KG1 (cell line): ENCODE data around the gene JAGN1.
"Not testable (repeated sequence)": the region's sequence is repeated elsewhere in the genome, so short reads cannot be mapped to it uniquely, and the experiment has no call there.

Source experiments
- DNase-seq: peaks from one replicate; lab custom pipeline; 2025; lab: John Stamatoyannopoulos, UW

Gene JAGN1

DNA sequence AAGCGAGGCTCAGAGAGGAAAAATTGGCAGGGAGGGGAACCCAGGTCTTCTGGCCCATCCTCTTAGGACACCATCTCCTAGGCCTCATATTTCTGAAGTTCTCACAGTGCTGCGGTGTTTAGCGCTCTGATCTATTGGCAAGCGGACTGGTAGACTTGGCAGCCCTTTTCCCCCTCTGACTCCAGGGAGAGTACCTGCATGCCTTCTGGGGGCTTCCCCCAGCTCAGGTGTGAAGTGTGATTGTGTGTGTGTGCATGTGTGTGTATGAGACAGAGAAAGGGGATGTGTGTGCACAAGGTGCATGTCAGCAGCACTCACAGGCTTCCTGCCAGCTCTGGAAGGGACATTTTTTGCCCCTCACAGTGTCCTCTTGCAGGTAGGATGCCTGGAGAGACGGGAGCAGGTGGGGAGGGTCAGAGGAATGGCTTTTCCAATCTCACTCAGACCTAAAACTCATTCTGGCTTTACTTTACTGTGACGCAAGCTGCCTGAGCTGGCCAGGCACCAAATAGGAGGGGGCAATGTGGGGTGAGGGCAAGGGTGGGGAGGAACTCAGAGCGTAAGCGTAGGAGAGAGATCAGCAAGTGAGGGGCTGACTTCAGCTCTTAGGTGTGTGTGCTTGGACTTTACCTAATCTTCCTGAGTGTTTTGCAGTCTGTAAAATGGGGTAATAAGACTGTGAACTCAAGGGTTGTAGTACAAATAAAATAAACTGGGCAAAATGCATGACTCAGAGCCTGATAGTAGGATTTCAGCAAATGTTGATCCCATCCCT is 8.2 kb downstream of the JAGN1 start:
- DNase-seq = no peak

- no peak for DNase-seq
Observed at GRCh38 chr3:9899289-9899791, 8.9 kb downstream of the JAGN1 start.

GRCh38 chr3:9900965-9901415 is 10.6 kb downstream of the JAGN1 start:
- not testable (repeated sequence) for DNase-seq

DNA sequence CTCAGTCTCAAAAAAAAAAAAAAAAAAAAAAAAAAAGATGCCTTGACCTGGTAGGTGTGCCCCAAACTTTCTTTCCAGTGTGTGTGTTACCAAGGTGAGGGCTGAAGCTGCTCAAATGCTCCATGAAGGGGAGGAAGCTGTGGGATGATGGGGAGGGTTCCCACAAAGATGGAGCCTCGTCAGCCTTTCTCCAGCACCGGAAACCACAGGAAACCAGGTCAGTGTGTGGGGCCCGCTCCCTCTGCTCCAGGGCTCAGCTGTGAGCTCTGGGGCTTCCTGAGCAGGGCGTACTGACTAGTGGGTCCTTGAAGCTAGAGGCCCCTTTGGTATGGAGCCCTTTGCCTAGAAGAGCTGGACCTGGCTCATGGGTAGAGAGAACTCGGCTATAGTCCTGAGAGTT is 11.6 kb downstream of the JAGN1 start:
- peak; percentile 53 for DNase-seq

DNA sequence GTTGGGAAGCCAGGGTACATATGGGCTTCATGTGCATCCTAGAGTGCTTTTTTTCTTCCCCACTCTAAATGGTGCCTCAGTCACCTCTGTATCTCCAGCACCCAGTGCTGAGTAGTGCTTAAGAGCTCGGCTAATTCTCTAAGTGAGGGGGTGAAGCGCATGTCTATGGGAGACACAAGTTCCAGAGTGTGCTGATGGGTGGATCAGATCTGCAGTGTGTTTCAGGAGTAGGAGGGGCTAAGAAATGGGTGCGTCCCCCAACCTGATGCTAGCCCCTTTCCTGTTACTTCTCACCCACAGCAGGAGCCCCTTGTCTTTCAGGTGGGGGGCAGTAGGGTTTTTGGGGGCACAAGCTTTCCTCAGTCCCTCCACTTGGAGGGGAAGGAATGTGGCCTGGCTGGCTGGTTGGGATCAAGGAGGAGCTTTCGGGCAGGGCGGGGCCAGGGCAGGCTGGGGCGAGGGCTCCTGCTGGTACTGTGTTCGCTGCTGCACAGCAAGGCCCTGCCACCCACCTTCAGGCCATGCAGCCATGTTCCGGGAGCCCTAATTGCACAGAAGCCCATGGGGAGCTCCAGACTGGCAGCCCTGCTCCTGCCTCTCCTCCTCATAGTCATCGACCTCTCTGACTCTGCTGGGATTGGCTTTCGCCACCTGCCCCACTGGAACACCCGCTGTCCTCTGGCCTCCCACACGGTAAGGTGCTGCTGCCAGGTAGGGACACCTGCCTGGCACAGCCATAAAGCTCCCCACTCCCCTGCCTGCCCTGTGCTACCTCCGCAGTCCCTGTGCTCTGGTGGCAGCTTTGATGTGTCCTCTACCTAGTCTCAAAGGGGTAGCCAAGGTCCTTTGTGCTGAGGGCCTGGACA is 12.2 kb downstream of the JAGN1 start, which contains the start of gene IL17RE:
TSS of gene IL17RE (plus strand) at position 477 of the 866 bp plus-strand sequence. CDS start at position 562, 85 bp downstream.
- no peak for DNase-seq

DNA sequence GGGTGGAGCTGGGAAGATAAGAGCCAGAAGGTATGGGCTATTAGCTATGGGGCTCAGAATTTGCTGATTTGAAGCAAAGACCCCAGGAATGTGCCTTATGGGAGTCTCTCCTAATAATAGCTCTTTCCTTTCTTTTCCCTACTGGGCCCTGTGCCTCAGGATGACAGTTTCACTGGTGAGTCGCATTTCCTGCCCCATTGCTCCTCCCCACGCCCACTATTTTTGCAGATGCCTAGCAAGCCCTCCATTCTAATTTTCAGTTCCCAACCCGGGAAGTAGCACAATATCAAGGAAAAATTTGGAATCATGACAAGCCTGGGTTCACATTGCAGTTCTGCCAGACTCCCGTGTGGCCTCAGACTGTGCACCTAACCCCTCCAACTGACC is 12.8 kb downstream of the JAGN1 start:
- no peak for DNase-seq

DNA sequence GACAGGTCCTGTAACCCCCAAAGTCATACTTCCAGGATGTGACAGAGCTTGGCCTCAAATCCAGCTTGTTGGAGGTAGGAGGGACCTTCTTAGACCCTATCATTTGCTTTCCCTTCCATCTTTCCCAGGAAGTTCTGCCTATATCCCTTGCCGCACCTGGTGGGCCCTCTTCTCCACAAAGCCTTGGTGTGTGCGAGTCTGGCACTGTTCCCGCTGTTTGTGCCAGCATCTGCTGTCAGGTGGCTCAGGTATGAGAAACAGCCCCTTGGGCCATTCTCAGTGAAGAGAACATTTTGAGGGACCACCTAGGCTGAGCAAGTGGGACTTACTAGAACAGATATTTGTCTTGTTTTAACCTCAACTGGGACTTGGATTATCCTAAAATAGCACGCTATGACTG is 13.5 kb downstream of the JAGN1 start:
- no peak for DNase-seq

GRCh38 chr3:9906480-9906879 is 16.1 kb downstream of the JAGN1 start:
- DNase-seq = no peak

DNA sequence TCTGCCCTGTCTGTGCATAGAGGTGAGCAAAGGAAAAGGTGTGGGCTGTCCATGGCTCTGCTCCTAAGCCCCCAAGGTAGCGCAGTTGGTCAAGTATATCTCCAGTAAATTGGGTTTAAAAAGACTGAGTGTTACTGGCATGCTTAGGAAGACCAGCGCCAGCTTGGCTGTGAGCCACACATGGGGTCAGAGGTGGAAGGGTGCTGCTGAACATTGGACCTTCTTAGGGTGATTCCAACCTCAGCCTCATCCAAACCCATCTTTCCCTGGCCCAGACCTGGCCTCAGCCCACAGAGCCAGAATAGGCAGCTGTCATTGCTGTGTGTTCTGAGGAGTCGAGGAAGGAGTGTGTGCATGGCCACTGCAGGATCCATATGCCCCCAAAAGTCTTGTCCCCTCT is 17.9 kb downstream of the JAGN1 start:
- DNase-seq = no peak

- DNase-seq = no peak
Observed at GRCh38 chr3:9909221-9910013, 19.0 kb downstream of the JAGN1 start.

- DNase-seq = no peak
Observed at GRCh38 chr3:9911863-9912262, 21.5 kb downstream of the JAGN1 start.

GRCh38 chr3:9912294-9912935 is 22.0 kb downstream of the JAGN1 start:
- DNase-seq = no peak

DNA sequence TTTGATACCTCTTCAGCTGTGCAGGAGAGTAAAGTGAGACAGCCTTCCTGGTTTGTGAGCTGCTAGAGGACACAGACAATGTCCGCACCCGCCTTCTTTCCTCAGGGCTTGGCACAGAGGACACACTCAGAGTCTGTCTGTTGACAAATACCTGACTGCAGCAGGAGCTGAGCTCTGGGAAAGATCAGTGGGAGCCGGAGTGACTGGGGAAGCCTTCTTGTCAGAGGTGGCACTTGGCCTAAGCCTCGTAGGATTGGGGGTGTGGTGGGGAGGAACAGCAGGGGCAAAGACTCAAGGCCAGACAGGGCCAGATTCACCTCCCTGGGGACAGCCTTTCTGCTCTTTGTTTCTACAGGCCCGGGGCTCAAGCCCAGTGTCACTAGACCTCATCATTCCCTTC is 23.2 kb downstream of the JAGN1 start:
- no peak for DNase-seq

DNA sequence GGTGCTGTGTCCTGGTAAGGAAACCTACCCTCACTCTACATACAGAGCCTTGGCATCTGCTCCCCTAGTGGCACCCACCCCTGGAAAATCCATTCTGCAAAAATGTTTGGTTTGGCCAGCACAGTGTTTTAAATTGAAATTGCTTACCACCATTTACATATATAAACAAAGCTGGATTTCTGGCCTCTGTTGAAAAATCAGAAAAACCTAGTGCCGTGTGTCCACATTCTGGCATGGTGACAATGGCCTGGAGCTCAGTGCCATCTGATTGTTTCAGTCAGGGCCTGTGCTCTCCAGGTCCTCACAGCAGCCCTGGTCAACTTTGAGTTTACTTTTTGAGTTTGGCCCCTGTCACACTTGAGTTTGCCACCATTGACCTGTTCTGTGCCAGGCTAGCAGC is 23.6 kb downstream of the JAGN1 start:
- DNase-seq = no peak

GRCh38 chr3:9914559-9915253 is 24.3 kb downstream of the JAGN1 start:
- no peak for DNase-seq

DNA sequence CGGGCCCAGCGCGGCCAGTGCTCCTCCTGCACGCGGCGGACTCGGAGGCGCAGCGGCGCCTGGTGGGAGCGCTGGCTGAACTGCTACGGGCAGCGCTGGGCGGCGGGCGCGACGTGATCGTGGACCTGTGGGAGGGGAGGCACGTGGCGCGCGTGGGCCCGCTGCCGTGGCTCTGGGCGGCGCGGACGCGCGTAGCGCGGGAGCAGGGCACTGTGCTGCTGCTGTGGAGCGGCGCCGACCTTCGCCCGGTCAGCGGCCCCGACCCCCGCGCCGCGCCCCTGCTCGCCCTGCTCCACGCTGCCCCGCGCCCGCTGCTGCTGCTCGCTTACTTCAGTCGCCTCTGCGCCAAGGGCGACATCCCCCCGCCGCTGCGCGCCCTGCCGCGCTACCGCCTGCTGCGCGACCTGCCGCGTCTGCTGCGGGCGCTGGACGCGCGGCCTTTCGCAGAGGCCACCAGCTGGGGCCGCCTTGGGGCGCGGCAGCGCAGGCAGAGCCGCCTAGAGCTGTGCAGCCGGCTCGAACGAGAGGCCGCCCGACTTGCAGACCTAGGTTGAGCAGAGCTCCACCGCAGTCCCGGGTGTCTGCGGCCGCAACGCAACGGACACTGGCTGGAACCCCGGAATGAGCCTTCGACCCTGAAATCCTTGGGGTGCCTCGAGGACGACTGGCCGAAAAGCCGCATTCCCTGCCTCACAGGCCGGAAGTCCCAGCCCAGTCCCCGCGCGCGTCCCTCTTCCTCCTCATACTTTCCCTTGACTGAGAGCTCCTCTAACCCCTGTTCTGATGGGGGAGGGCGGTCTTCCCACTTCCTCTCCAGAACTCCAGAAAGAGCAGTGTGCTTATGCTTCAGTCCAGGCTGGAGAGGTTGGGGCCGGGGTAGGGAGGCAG is 25.1 kb downstream of the JAGN1 start:
- no peak for DNase-seq

DNA sequence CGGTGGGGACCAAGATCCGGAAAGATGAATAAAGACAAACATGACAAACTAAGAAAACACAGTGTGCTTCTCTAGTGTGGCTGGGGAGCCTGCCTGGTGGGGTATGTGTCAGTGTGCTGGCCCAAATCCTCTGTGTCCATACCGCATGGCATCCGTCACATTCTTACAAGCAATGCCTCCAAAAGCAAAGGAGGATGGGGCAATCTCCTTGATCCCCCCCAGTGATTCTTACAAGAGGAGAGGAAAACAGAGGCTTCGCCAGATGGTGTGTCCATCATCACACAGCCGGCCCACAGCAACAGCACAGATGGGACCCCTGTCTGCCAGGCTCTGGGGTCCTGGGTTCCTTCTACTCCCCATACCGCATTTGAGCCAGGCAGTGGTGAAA is 25.9 kb downstream of the JAGN1 start:
- DNase-seq = no peak

- DNase-seq = no peak
Observed at GRCh38 chr3:9916734-9917680, 26.6 kb downstream of the JAGN1 start, which contains the start of gene IL17RC. IL17RC (plus strand) TSS chr3:9917098; CDS start chr3:9917316, 218 bp downstream.

- no peak for DNase-seq
Observed at GRCh38 chr3:9917820-9918219, 27.4 kb downstream of the JAGN1 start.
